AG10803 (cell line): Measurements from ENCODE around the gene KCNJ10.

Experiments
- DNase-seq: peaks from one replicate; pipeline ENCODE4 v3.0.0; 2010; ENCODE audit warnings: low read depth
- H3K4me3 ChIP-seq: 2 replicates; pipeline ENCODE4 v1.5.1; 2011; ENCODE audit warnings: mild to moderate bottlenecking, low read length, control low read depth
- CTCF ChIP-seq: conservative IDR thresholded peaks from 2 replicates; pipeline ENCODE4 v1.5.1; 2011; ENCODE audit warnings: mild to moderate bottlenecking, low read length, control low read depth, inconsistent platforms

KCNJ10 gene

GRCh38 chr1:160069460-160070231 is at the start of gene KCNJ10:
KCNJ10 (minus strand) TSS chr1:160070160; CDS start chr1:160042532, 27,628 bp downstream.
- no peak for TF ChIP-seq CTCF
- peak within 1 kb of the TSS; percentile 59 for H3K4me3 ChIP-seq
- no peak for DNase-seq

- no peak for TF ChIP-seq CTCF
- H3K4me3 ChIP-seq, result no peak overlapping the region
- DNase-seq, result no peak
Measured at GRCh38 chr1:160118928-160119327, 49.0 kb upstream of the KCNJ10 start.

- no peak for TF ChIP-seq CTCF
- H3K4me3 ChIP-seq, result no peak overlapping the region
- DNase-seq, result peak; percentile 49
Measured at GRCh38 chr1:160117709-160118183, 47.8 kb upstream of the KCNJ10 start.

- no peak for TF ChIP-seq CTCF
- H3K4me3 ChIP-seq, result no peak overlapping the region
- DNase-seq, result no peak
Measured at GRCh38 chr1:160117300-160117699, 47.3 kb upstream of the KCNJ10 start.

GRCh38 chr1:160116283-160117147 is 46.6 kb upstream of the KCNJ10 start:
- H3K4me3 ChIP-seq, result no peak overlapping the region
- TF ChIP-seq CTCF, result no peak
- DNase-seq, result peak; percentile 56

- no peak for TF ChIP-seq CTCF
- no peak within 1 kb of the TSS for H3K4me3 ChIP-seq
- DNase-seq, result no peak
Measured at GRCh38 chr1:160115545-160116282, 45.8 kb upstream of the KCNJ10 start, which contains the start of gene ATP1A2. ATP1A2 (plus strand) TSS chr1:160115759; CDS start chr1:160115862, 103 bp downstream.
